Measurements from ENCODE around the gene APBA1. TPM values are rescaled to one million over a fixed set of nuclear protein-coding genes. Genes with fewer than 3 reads are reported as not detected.

Gene APBA1
- total and polyA plus RNA-seq, 2 donors (not counting 1 experiment from before 2014, with no cell fraction given) = 0.01 to 0.05 TPM

- H3K4me1 ChIP-seq (ENCODE audit: control insufficient read depth in 2 of 2, insufficient read depth in 2 of 2, low read length in 2 of 2) = no peaks in the 10 kb centered on the region
- no peak overlapping the region for H3K4me3 ChIP-seq (ENCODE audit: control extremely low read depth in 1 of 5, extremely low read depth in 1 of 5, insufficient read depth in 1 of 5, low read depth in 2 of 5, low read length in 4 of 5)
- no peak overlapping the region for H3K4me3 Mint-ChIP-seq
- H3K79me2 ChIP-seq (ENCODE audit: control insufficient read depth, insufficient read depth, low read length) = no peaks in the 10 kb centered on the region
- no peak for TF ChIP-seq EZH2 (IDR thresholded peaks at IDR 0.05; ENCODE audit: borderline replicate concordance, insufficient read depth, low read depth, low read length, poor library complexity, severe bottlenecking)
- TF ChIP-seq, protein P1, sequence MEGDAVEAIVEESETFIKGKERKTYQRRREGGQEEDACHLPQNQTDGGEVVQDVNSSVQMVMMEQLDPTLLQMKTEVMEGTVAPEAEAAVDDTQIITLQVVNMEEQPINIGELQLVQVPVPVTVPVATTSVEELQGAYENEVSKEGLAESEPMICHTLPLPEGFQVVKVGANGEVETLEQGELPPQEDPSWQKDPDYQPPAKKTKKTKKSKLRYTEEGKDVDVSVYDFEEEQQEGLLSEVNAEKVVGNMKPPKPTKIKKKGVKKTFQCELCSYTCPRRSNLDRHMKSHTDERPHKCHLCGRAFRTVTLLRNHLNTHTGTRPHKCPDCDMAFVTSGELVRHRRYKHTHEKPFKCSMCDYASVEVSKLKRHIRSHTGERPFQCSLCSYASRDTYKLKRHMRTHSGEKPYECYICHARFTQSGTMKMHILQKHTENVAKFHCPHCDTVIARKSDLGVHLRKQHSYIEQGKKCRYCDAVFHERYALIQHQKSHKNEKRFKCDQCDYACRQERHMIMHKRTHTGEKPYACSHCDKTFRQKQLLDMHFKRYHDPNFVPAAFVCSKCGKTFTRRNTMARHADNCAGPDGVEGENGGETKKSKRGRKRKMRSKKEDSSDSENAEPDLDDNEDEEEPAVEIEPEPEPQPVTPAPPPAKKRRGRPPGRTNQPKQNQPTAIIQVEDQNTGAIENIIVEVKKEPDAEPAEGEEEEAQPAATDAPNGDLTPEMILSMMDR (IDR thresholded peaks at IDR 0.05) = no peak
- H4K20me1 ChIP-seq (ENCODE audit: control insufficient read depth, insufficient read depth, low read length, poor library complexity, severe bottlenecking) = no peaks in the 10 kb centered on the region
- H3K27me3 Mint-ChIP-seq = no peaks in the 10 kb centered on the region
- H3K27me3 ChIP-seq (replicated peaks in 1 of 4; ENCODE audit: control extremely low read depth in 1 of 4, control insufficient read depth in 3 of 4, insufficient read depth in 4 of 4, low read length in 3 of 4) = no peaks in the 10 kb centered on the region
- intact Hi-C loops (cut with micrococcal nuclease) = no loop called here
- H3K4me2 ChIP-seq (replicated peaks; ENCODE audit: low read depth, low read length, poor library complexity, severe bottlenecking) = no peak overlapping the region
- no peak overlapping the region for H2AFZ ChIP-seq (ENCODE audit: insufficient read depth, low read depth, low read length, poor library complexity, severe bottlenecking)
- no peak overlapping the region for H3K9ac ChIP-seq (ENCODE audit: low read length)
- no peaks in the 10 kb centered on the region for H3K9me3 ChIP-seq (ENCODE audit: control extremely low read depth in 1 of 3, control insufficient read depth in 2 of 3, insufficient read depth in 1 of 3, low read length in 2 of 3)
- H3K27ac ChIP-seq (ENCODE audit: low read length in 2 of 2) = no peak overlapping the region
- H3K4me1 Mint-ChIP-seq = no peaks in the 10 kb centered on the region
- H3K36me3 ChIP-seq (replicated peaks in 1 of 2; ENCODE audit: control extremely low read depth in 1 of 2, control insufficient read depth in 1 of 2, extremely low read depth in 1 of 2, insufficient read depth in 2 of 2, low read length in 1 of 2) = no peaks in the 10 kb centered on the region
- no peaks in the 10 kb centered on the region for H3K9me3 Mint-ChIP-seq (ENCODE audit: insufficient read depth)
- DNase-seq (no peak), ATAC-seq (ENCODE audit: low read depth) (no peak)
- ChIA-PET CTCF (interaction anchor here (1.2 kb wide), 1 partner anchor 9 kb away, joined by 3 read pairs; no protein-coding TSS in a partner anchor), POLR2A (no interaction called here)
- no peak overlapping the region for H3K27ac Mint-ChIP-seq
- no CpG with 5 or more reads among the region's 2 CpGs for WGBS (ENCODE audit: insufficient coverage)
Observed at GRCh38 chr9:69483886-69484422, 188.2 kb downstream of the APBA1 start.

DNA sequence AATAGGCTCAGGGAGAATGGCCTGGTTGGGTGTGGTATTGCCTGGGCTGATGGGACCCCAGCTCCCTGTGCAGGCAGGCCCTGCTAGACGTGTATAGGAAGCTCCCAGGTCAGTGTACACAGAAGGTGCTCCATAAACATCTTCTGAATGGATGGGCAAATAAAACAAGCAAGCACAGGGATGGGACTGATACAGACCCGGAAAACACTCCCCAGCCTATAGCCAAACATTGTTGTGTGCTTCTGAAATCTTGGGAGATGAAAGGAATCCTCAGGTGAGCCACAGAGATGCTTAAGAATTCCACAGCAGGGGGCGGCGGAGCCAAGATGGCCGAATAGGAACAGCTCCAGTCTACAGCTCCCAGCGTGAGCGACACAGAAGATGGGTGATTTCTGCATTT is 195.4 kb downstream of the APBA1 start:
- Histone ChIP-seq H3K27ac (ENCODE audit: low read length in 2 of 2) (no peak overlapping the region), H2AFZ (ENCODE audit: insufficient read depth, low read depth, low read length, poor library complexity, severe bottlenecking) (no peak overlapping the region), H3K4me2 (replicated peaks; ENCODE audit: low read depth, low read length, poor library complexity, severe bottlenecking) (no peak overlapping the region), H3K79me2 (ENCODE audit: control insufficient read depth, insufficient read depth, low read length) (no peaks in the 10 kb centered on the region), H4K20me1 (ENCODE audit: control insufficient read depth, insufficient read depth, low read length, poor library complexity, severe bottlenecking) (no peaks in the 10 kb centered on the region), H3K9ac (ENCODE audit: low read length) (no peak overlapping the region), H3K9me3 (ENCODE audit: control extremely low read depth in 1 of 3, control insufficient read depth in 2 of 3, insufficient read depth in 1 of 3, low read length in 2 of 3) (no peaks in the 10 kb centered on the region), H3K4me3 (ENCODE audit: control extremely low read depth in 1 of 5, extremely low read depth in 1 of 5, insufficient read depth in 1 of 5, low read depth in 2 of 5, low read length in 4 of 5) (no peak overlapping the region), H3K36me3 (replicated peaks in 1 of 2; ENCODE audit: control extremely low read depth in 1 of 2, control insufficient read depth in 1 of 2, extremely low read depth in 1 of 2, insufficient read depth in 2 of 2, low read length in 1 of 2) (no peaks in the 10 kb centered on the region), H3K4me1 (ENCODE audit: control insufficient read depth in 2 of 2, insufficient read depth in 2 of 2, low read length in 2 of 2) (no peaks in the 10 kb centered on the region), H3K27me3 (replicated peaks in 1 of 4; ENCODE audit: control extremely low read depth in 1 of 4, control insufficient read depth in 3 of 4, insufficient read depth in 4 of 4, low read length in 3 of 4) (peaks cover 0 to 11% (median 3%) of the 10 kb centered on the region in 4 experiments)
- ChIA-PET POLR2A (no interaction called here), CTCF (interaction anchor here (1.1 kb wide), 1 partner anchor 8 kb away, joined by 3 read pairs; no protein-coding TSS in a partner anchor)
- DNase-seq (no peak), ATAC-seq (ENCODE audit: low read depth) (no peak)
- H3K27ac Mint-ChIP-seq = no peak overlapping the region
- no peaks in the 10 kb centered on the region for H3K4me1 Mint-ChIP-seq
- intact Hi-C loops (cut with micrococcal nuclease) = no loop called here
- H3K4me3 Mint-ChIP-seq = no peak overlapping the region
- no peaks in the 10 kb centered on the region for H3K9me3 Mint-ChIP-seq (ENCODE audit: insufficient read depth)
- 75% methylated on average over 1 of the region's 7 CpGs for WGBS (ENCODE audit: insufficient coverage)
- H3K27me3 Mint-ChIP-seq = peaks cover 14% of the 10 kb centered on the region
- no peak for TF ChIP-seq EZH2 (IDR thresholded peaks at IDR 0.05; ENCODE audit: borderline replicate concordance, insufficient read depth, low read depth, low read length, poor library complexity, severe bottlenecking)
- TF ChIP-seq, protein P1 (IDR thresholded peaks at IDR 0.05) = no peak

Data from B cell (primary cell).